SK-N-SH treated with all-trans-retinoic acid at 6 μM for 48 hours (cell line): ENCODE results near the gene BTNL3.

Experiments
- ATAC-seq: fragments of 200-7000 bp; cut with Tn5 transposase; 3 replicates; pipeline ENCODE4 v1.9.1; 2020; ENCODE audit warnings: mild to moderate bottlenecking, moderate library complexity
- ARNTL ChIP-seq: fragments of 450-650 bp; formaldehyde crosslinking; IDR thresholded peaks from 2 replicates; pipeline ENCODE4 v1.5.0; 2020; ENCODE audit warnings: low read depth, mild to moderate bottlenecking, moderate library complexity, borderline replicate concordance
- BACH2 ChIP-seq: fragments of 250-450 bp; sonication (Bioruptor Pico); IDR thresholded peaks from 2 replicates; pipeline ENCODE4 v1.9.0; 2021; ENCODE audit warnings: mild to moderate bottlenecking, borderline replicate concordance
- CREB5 ChIP-seq: fragments of 250-450 bp; sonication (Bioruptor Pico); IDR thresholded peaks from 2 replicates; pipeline ENCODE4 v1.5.1; 2020; ENCODE audit warnings: low read depth, mild to moderate bottlenecking, moderate library complexity
- GLIS3 ChIP-seq: fragments of 250-450 bp; sonication (Bioruptor Pico); IDR thresholded peaks from 2 replicates; pipeline ENCODE4 v1.5.0; 2020; ENCODE audit warnings: mild to moderate bottlenecking, moderate library complexity
- ISL1 ChIP-seq: fragments of 250-450 bp; sonication (Bioruptor Pico); IDR thresholded peaks from 2 replicates; pipeline ENCODE4 v2.1.2; 2022; ENCODE audit warnings: mild to moderate bottlenecking, moderate library complexity
- OSR1 ChIP-seq: fragments of 250-450 bp; sonication (Bioruptor Pico); IDR thresholded peaks from 2 replicates; pipeline ENCODE4 v1.8.0; 2022; ENCODE audit warnings: moderate library complexity, mild to moderate bottlenecking, inconsistent platforms
- PATZ1 ChIP-seq: fragments of 250-450 bp; sonication (Bioruptor Pico); IDR thresholded peaks from 2 replicates; pipeline ENCODE4 v1.8.0; 2020; ENCODE audit warnings: mild to moderate bottlenecking, moderate library complexity, borderline replicate concordance
- PPARA ChIP-seq: fragments of 250-450 bp; sonication (Bioruptor Pico); IDR thresholded peaks from 2 replicates; pipeline ENCODE4 v1.5.0; 2020; ENCODE audit warnings: mild to moderate bottlenecking, borderline replicate concordance
- SNAI2 ChIP-seq: fragments of 250-450 bp; sonication (Bioruptor Pico); IDR thresholded peaks from 2 replicates; pipeline ENCODE4 v1.5.0; 2020; ENCODE audit warnings: mild to moderate bottlenecking, moderate library complexity
- TCF4 ChIP-seq: fragments of 250-450 bp; sonication (Bioruptor Pico); IDR thresholded peaks from 2 replicates; pipeline ENCODE4 v1.8.0; 2021; ENCODE audit warnings: mild to moderate bottlenecking, moderate library complexity, borderline replicate concordance
- TOX ChIP-seq: fragments of 250-450 bp; sonication (Bioruptor Pico); IDR thresholded peaks from 2 replicates; pipeline ENCODE4 v1.8.0; 2021; ENCODE audit warnings: mild to moderate bottlenecking, moderate library complexity, borderline replicate concordance
- TSHZ2 ChIP-seq: fragments of 250-450 bp; sonication (Bioruptor Pico); IDR thresholded peaks from 2 replicates; pipeline ENCODE4 v1.5.0; 2020; ENCODE audit warnings: mild to moderate bottlenecking, moderate library complexity
- ZC3H10 ChIP-seq: fragments of 250-450 bp; sonication (Bioruptor Pico); IDR thresholded peaks from 2 replicates; pipeline ENCODE4 v1.5.1; 2021; ENCODE audit warnings: mild to moderate bottlenecking, moderate library complexity
- ZFP3 ChIP-seq: fragments of 250-450 bp; sonication (Bioruptor Pico); IDR thresholded peaks from 2 replicates; pipeline ENCODE4 v1.5.0; 2020; ENCODE audit warnings: mild to moderate bottlenecking, moderate library complexity
- ZFP30 ChIP-seq: fragments of 450-650 bp; formaldehyde crosslinking; IDR thresholded peaks from 2 replicates; pipeline ENCODE4 v1.5.0; 2022; ENCODE audit warnings: mild to moderate bottlenecking, moderate library complexity
- ZNF565 ChIP-seq: fragments of 450-650 bp; formaldehyde crosslinking; conservative IDR thresholded peaks from 2 replicates; pipeline ENCODE4 v1.5.0; 2020; ENCODE audit warnings: low read depth, mild to moderate bottlenecking, moderate library complexity
- ZNF70 ChIP-seq: fragments of 450-650 bp; formaldehyde crosslinking; IDR thresholded peaks from 2 replicates; pipeline ENCODE4 v1.5.0; 2020; ENCODE audit warnings: mild to moderate bottlenecking, moderate library complexity
- ZNF8 ChIP-seq: fragments of 450-650 bp; formaldehyde crosslinking; IDR thresholded peaks from 2 replicates; pipeline ENCODE4 v1.5.0; 2020; ENCODE audit warnings: mild to moderate bottlenecking, moderate library complexity
- TF ChIP-seq, protein P1 (sequence below): fragments of 250-450 bp; sonication (Bioruptor Pico); IDR thresholded peaks from 2 replicates; pipeline ENCODE4 v1.5.1; 2021; ENCODE audit warnings: mild to moderate bottlenecking, moderate library complexity

The BTNL3 gene

DNA sequence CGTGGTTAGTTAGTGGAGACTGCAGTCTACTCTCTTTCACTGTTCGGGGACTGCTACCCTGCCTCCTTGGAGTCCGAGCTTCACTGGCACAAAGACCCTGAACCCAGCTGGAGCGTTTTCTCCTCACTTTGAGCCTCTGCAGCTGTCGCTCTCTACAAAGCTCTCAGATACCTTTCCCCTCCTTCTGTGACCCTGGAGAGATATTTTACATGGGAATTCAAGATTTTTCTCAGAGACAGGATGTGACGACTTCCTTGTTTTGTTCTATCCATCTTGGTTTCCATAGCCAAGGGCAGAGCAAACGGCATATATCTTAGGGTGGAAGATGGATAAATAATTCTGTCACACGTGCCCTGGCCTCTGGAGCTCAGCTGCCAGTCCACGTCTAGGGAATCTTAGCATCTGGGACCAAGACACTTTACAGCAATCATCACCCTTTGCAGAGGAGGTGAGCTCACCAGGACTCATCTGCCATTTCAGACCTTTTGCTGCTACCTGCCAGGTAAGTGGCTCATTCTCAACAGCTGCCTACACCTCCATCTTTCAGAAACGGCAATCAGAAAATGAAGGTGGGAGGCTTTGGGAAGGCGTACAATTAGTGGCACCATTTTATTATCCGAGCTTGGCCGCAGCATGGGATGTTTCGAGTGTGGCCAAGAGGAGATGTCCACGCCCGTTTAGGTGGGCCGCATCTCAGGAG is 51.4 kb downstream of the BTNL3 start, which contains the start of gene BTNL9:
BTNL9 (plus strand) TSS at position 336 of the 700 bp plus-strand sequence. CDS start 5,224 bp downstream, outside the sequence.
- no peak for TF ChIP-seq ARNTL (CRISPR knock-in tag)
- TF ChIP-seq TSHZ2 (CRISPR knock-in tag) = no peak
- no peak for TF ChIP-seq TOX (CRISPR knock-in tag)
- TF ChIP-seq ZC3H10 (CRISPR knock-in tag) = no peak
- no peak for TF ChIP-seq ZFP3 (CRISPR knock-in tag)
- TF ChIP-seq SNAI2 (CRISPR knock-in tag) = no peak
- no peak for TF ChIP-seq ZNF70
- no peak for TF ChIP-seq GLIS3 (CRISPR knock-in tag)
- no peak for TF ChIP-seq ISL1
- no peak for TF ChIP-seq PPARA (CRISPR knock-in tag)
- ATAC-seq = no peak

- no peak for ATAC-seq
- TF ChIP-seq TSHZ2 (CRISPR knock-in tag) (no peak), ARNTL (CRISPR knock-in tag) (no peak), CREB5 (CRISPR knock-in tag) (no peak), ZC3H10 (CRISPR knock-in tag) (no peak), PATZ1 (no peak), TCF4 (CRISPR knock-in tag) (no peak), ZFP3 (CRISPR knock-in tag) (no peak), GLIS3 (CRISPR knock-in tag) (no peak), ZNF8 (no peak), ISL1 (no peak), ZFP30 (CRISPR knock-in tag) (no peak), TOX (CRISPR knock-in tag) (no peak), BACH2 (no peak), PPARA (CRISPR knock-in tag) (no peak), ZNF565 (no peak), OSR1 (CRISPR knock-in tag) (no peak), ZNF70 (no peak)
- TF ChIP-seq, protein P1, sequence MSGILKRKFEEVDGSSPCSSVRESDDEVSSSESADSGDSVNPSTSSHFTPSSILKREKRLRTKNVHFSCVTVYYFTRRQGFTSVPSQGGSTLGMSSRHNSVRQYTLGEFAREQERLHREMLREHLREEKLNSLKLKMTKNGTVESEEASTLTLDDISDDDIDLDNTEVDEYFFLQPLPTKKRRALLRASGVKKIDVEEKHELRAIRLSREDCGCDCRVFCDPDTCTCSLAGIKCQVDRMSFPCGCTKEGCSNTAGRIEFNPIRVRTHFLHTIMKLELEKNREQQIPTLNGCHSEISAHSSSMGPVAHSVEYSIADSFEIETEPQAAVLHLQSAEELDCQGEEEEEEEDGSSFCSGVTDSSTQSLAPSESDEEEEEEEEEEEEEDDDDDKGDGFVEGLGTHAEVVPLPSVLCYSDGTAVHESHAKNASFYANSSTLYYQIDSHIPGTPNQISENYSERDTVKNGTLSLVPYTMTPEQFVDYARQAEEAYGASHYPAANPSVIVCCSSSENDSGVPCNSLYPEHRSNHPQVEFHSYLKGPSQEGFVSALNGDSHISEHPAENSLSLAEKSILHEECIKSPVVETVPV (CRISPR knock-in tag) = no peak
- TF ChIP-seq, all 23 proteins: peak for 0
Measured at GRCh38 chr5:181040631-181040945, 51.9 kb downstream of the BTNL3 start.

GRCh38 chr5:181041043-181041442 is 52.4 kb downstream of the BTNL3 start:
- no peak for ATAC-seq
- no peak for TF ChIP-seq SNAI2 (CRISPR knock-in tag)
- no peak for TF ChIP-seq PPARA (CRISPR knock-in tag)
- no peak for TF ChIP-seq CREB5 (CRISPR knock-in tag)
- no peak for TF ChIP-seq TOX (CRISPR knock-in tag)
- no peak for TF ChIP-seq ZFP3 (CRISPR knock-in tag)
- no peak for TF ChIP-seq GLIS3 (CRISPR knock-in tag)
- TF ChIP-seq TSHZ2 (CRISPR knock-in tag) = no peak
- no peak for TF ChIP-seq OSR1 (CRISPR knock-in tag)
- no peak for TF ChIP-seq ARNTL (CRISPR knock-in tag)
- TF ChIP-seq TCF4 (CRISPR knock-in tag) = no peak
